Peyer's patch (tissue), 4 donors: ENCODE data around the gene EFHD1.

ENCODE experiments used
- POLR2A ChIP-seq, 2 donors: fragments of 450-650 bp; IDR thresholded peaks; one replicate each; pipeline ENCODE4 v1.5.1; 2017; ENCODE audit warnings: antibody characterized with exemption in 2 of 2, mild to moderate bottlenecking in 2 of 2, moderate library complexity in 2 of 2
- TF ChIP-seq, protein P1 (sequence below), 6 experiments: fragments of 450-650 bp in 4 of 6; fragments of 200-600 bp in 2 of 6; sonication (generic) in 1 of 6; IDR thresholded peaks; one replicate each; pipeline ENCODE4 v1.5.1; 2017 to 2019; ENCODE audit warnings: antibody characterized with exemption in 6 of 6, mild to moderate bottlenecking in 3 of 6, moderate library complexity in 1 of 6

DNA sequence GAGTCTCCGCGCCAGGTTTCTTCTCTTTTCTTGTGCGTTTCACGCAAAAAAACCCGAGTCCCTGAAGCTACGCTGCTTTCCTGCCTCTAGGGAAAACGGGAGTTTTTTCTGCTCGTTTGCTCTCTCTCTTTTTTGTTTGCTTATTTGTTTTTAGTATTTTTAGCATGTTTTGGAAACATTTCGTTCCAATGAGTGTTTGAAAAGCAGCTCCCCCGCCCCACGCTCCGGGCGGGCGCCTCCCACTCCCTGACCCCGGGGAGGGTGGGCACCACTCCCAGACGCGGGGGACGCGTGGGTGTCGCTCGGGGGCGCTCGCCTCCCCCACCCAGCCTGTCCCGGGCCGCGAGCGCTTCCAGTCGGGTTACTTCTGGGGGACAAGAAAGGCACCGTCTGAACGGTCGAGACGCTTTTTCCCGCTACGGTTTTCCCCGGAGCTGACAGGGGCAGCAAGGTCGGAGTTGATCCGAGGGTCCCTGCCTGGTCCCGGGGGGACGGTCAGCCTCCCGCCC is 446 bp upstream of the EFHD1 start:
- TF ChIP-seq, protein P1, sequence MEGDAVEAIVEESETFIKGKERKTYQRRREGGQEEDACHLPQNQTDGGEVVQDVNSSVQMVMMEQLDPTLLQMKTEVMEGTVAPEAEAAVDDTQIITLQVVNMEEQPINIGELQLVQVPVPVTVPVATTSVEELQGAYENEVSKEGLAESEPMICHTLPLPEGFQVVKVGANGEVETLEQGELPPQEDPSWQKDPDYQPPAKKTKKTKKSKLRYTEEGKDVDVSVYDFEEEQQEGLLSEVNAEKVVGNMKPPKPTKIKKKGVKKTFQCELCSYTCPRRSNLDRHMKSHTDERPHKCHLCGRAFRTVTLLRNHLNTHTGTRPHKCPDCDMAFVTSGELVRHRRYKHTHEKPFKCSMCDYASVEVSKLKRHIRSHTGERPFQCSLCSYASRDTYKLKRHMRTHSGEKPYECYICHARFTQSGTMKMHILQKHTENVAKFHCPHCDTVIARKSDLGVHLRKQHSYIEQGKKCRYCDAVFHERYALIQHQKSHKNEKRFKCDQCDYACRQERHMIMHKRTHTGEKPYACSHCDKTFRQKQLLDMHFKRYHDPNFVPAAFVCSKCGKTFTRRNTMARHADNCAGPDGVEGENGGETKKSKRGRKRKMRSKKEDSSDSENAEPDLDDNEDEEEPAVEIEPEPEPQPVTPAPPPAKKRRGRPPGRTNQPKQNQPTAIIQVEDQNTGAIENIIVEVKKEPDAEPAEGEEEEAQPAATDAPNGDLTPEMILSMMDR (IDR thresholded peaks at IDR 0.05), result no peak
- no peak for TF ChIP-seq POLR2A (IDR thresholded peaks at IDR 0.05)
